Progenitor cell of endocrine pancreas (in vitro differentiated cells): ENCODE data around the gene TXNRD1. TPM values are rescaled to one million over a fixed set of nuclear protein-coding genes. Genes with fewer than 3 reads are reported as not detected.

Source experiments
- DNase-seq: peaks from one replicate; pipeline ENCODE4 v3.0.0; 2021; ENCODE audit warnings: low spot score; ENCODE audit not compliant: unreplicated experiment
- H3K27ac Mint-ChIP-seq: 2 replicates; pipeline ENCODE4 v1.8.0; 2021; ENCODE audit warnings: mild to moderate bottlenecking, moderate library complexity, mixed read lengths
- H3K27me3 Mint-ChIP-seq: 2 replicates; pipeline ENCODE4 v1.8.0; 2021; ENCODE audit warnings: mixed read lengths
- H3K36me3 Mint-ChIP-seq: 2 replicates; pipeline ENCODE4 v1.8.0; 2022; ENCODE audit warnings: mixed read lengths; ENCODE audit not compliant: insufficient read depth
- H3K4me1 Mint-ChIP-seq: 2 replicates; pipeline ENCODE4 v1.8.0; 2021; ENCODE audit warnings: low read depth, mixed read lengths
- H3K4me3 Mint-ChIP-seq: 2 replicates; pipeline ENCODE4 v1.8.0; 2021; ENCODE audit warnings: low read depth, mild to moderate bottlenecking, moderate library complexity, mixed read lengths
- H3K9me3 Mint-ChIP-seq: 2 replicates; pipeline ENCODE4 v1.8.0; 2021; ENCODE audit warnings: low read depth, mixed read lengths
- CTCF ChIP-seq: fragments of 200-600 bp; sonication (generic); IDR thresholded peaks from one replicate; pipeline ENCODE4 v1.5.0; 2021; ENCODE audit warnings: antibody characterized with exemption, mild to moderate bottlenecking; ENCODE audit not compliant: unreplicated experiment
- total RNA-seq: library from RNA; stranded (reverse); gene quantifications from 2 replicates; pipeline ENCODE4 v1.2.1, GENCODE V29; 2021

The TXNRD1 gene
- total RNA-seq, 1 donor from 2014 or later, result 116 TPM

GRCh38 chr12:104295954-104296353, 80.4 kb downstream of the TXNRD1 start:
- H3K36me3 Mint-ChIP-seq, result peaks cover 42% of the 10 kb centered on the region
- H3K4me3 Mint-ChIP-seq, result no peak overlapping the region
- H3K27me3 Mint-ChIP-seq, result no peaks in the 10 kb centered on the region
- H3K4me1 Mint-ChIP-seq, result peaks cover 18% of the 10 kb centered on the region
- DNase-seq, result no peak
- H3K9me3 Mint-ChIP-seq, result no peaks in the 10 kb centered on the region
- no peak overlapping the region for H3K27ac Mint-ChIP-seq
- no peak for TF ChIP-seq CTCF

- Mint-ChIP-seq H3K9me3 (no peaks in the 10 kb centered on the region), H3K4me3 (no peak overlapping the region), H3K4me1 (peaks cover 20% of the 10 kb centered on the region), H3K27me3 (no peaks in the 10 kb centered on the region), H3K36me3 (peaks cover 43% of the 10 kb centered on the region), H3K27ac (peak overlapping the region; percentile 29)
- no peak for TF ChIP-seq CTCF
- DNase-seq, result no peak
Measured at GRCh38 chr12:104296718-104297117, 81.1 kb downstream of the TXNRD1 start.

GRCh38 chr12:104297477-104298113, 82.0 kb downstream of the TXNRD1 start:
- H3K36me3 Mint-ChIP-seq, result peaks cover 39% of the 10 kb centered on the region
- H3K27ac Mint-ChIP-seq, result no peak overlapping the region
- no peak for TF ChIP-seq CTCF
- DNase-seq, result no peak
- no peaks in the 10 kb centered on the region for H3K27me3 Mint-ChIP-seq
- peaks cover 21% of the 10 kb centered on the region for H3K4me1 Mint-ChIP-seq
- H3K9me3 Mint-ChIP-seq, result no peaks in the 10 kb centered on the region
- H3K4me3 Mint-ChIP-seq, result no peak overlapping the region

- H3K4me3 Mint-ChIP-seq, result no peak overlapping the region
- no peak for TF ChIP-seq CTCF
- peaks cover 29% of the 10 kb centered on the region for H3K4me1 Mint-ChIP-seq
- no peaks in the 10 kb centered on the region for H3K9me3 Mint-ChIP-seq
- H3K36me3 Mint-ChIP-seq, result peaks cover 31% of the 10 kb centered on the region
- peak overlapping the region; percentile 33 for H3K27ac Mint-ChIP-seq
- H3K27me3 Mint-ChIP-seq, result no peaks in the 10 kb centered on the region
- DNase-seq, result no peak
Measured at GRCh38 chr12:104299842-104300481, 84.4 kb downstream of the TXNRD1 start.

DNA sequence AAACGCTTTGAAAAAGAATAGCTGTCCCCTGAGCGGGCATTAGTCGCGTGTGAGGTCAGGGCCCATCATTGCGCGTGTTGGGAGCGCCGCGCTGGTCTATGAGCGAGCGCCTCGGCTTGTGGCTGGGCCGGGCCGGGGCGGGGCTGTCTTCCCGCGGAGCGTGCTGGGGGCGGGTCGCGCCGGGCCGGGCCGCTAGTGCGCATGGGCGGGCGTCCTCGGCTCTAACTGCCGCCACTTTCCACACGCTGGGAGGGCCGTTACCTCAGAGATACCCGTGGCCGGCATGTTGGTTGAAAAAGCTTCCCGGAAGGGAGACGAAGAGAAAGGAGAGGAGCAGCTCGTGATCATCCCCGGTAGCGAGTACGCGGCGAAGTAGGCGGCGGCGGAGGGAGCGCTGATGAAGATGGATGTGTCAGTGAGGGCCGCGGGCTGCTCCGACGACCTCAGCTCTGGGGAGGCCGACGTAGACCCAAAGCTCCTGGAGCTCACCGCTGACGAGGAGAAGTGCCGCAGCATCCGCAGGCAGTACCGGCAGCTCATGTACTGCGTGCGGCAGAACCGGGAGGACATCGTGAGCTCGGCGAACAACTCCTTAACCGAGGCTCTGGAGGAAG, 88.1 kb downstream of the TXNRD1 start, which contains the start of gene EID3:
Gene EID3 (plus strand): TSS at position 202 of the 614 bp plus-strand sequence. CDS start 196 bp downstream, at position 398.
- Mint-ChIP-seq H3K4me1 (peaks cover 23% of the 10 kb centered on the region), H3K4me3 (peak within 1 kb of the TSS; percentile 77), H3K27me3 (no peaks in the 10 kb centered on the region), H3K36me3 (peaks cover 21% of the 10 kb centered on the region), H3K9me3 (no peaks in the 10 kb centered on the region), H3K27ac (peak within 1 kb of the TSS; percentile 87)
- peak; percentile 76 for DNase-seq
- no peak for TF ChIP-seq CTCF
